Measurements from ENCODE around the gene MMEL1.

- TF ChIP-seq, protein P1, sequence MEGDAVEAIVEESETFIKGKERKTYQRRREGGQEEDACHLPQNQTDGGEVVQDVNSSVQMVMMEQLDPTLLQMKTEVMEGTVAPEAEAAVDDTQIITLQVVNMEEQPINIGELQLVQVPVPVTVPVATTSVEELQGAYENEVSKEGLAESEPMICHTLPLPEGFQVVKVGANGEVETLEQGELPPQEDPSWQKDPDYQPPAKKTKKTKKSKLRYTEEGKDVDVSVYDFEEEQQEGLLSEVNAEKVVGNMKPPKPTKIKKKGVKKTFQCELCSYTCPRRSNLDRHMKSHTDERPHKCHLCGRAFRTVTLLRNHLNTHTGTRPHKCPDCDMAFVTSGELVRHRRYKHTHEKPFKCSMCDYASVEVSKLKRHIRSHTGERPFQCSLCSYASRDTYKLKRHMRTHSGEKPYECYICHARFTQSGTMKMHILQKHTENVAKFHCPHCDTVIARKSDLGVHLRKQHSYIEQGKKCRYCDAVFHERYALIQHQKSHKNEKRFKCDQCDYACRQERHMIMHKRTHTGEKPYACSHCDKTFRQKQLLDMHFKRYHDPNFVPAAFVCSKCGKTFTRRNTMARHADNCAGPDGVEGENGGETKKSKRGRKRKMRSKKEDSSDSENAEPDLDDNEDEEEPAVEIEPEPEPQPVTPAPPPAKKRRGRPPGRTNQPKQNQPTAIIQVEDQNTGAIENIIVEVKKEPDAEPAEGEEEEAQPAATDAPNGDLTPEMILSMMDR (conservative IDR thresholded peaks at IDR 0.05) = no peak
- TF ChIP-seq ZFX (IDR thresholded peaks at IDR 0.05) = no peak
Measured at GRCh38 chr1:2553871-2554620, 78.8 kb downstream of the MMEL1 start.

All from C4-2B (cell line).